ENCODE measurements around the gene SPATA31D1.

- TF ChIP-seq CTCF (IDR thresholded peaks at IDR 0.05): no peak
- no peak for TF ChIP-seq POLR2A (IDR thresholded peaks at IDR 0.05)
- no peak for TF ChIP-seq POLR2AphosphoS5 (IDR thresholded peaks at IDR 0.05)
- TF ChIP-seq EP300 (IDR thresholded peaks at IDR 0.05; ENCODE audit: low read depth): no peak
Observed at GRCh38 chr9:81964218-81965171, 24.1 kb upstream of the SPATA31D1 start.
